Stimulated activated CD8-positive, alpha-beta memory T cell treated with anti-CD3 and anti-CD28 coated beads, Interleukin-12 subunit alpha, Interleukin-12 subunit beta, amount 100 ng/mL, for 4 hours (primary cell): Measurements from ENCODE around the gene VPS35L.

Source experiments
- DNase-seq: peaks from one replicate; pipeline ENCODE4 v3.0.0-alpha.2; 2020; ENCODE audit warnings: low read depth

Gene VPS35L

DNA sequence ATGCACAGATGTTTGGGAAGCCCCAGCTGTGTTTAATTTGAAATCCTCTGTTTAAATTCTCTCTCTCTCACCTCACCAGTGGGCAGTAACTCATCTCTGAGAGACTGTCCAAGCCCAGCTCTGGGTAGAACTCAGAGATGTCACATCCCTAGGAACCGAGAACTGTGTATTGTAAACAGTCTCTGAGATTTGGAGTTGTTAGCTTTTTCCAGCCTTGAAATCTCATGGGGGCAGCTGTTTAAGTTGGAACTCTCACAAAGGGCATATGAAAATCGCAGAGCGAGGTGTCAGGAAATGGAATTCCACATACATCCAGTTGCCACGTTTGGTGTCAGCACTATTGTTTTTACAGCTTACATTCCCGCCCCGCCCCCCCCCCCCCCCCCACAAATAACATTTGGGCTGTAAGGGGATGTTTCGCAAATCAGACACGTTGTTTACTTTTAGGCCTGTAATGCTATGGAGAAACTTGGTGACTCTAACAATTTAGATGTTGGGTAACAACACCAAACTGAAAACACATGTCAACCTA is 34.3 kb downstream of the VPS35L start:
- no peak for DNase-seq

DNA sequence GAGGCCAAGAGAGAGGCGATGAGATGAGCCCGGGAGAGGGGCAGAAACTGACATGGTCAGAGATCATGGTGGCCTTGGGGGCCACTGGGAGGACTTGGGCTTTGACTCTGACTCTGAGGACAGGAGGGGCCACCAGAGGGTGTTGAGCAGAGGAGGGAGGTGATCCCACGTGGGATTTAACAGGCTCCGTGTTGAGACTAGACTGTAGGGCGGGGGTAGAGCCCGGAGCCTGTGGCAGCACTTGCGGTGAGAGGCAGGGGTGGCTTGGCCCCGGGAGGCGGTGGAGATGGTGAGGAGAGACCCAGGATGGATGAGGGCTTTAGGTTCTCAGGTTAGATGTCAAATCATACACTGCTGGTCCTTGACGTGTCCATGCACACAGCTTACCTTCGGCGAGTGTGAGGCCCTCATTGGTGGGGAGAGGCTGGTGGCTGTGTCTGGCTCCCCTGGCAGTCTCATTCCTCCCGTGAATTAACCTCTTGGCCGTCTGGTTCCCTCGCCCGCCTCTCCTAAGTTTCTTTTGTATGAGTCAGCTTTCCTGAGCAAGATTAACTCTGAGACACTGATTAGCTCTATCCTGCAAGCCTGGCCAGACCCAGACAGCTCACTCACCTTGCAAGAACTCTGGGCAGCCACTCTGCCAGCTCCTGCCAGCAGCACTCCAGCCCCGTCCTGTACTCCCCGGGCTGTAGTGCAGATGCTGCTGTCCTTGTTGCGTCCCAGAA is 39.7 kb downstream of the VPS35L start:
- no peak for DNase-seq

DNA sequence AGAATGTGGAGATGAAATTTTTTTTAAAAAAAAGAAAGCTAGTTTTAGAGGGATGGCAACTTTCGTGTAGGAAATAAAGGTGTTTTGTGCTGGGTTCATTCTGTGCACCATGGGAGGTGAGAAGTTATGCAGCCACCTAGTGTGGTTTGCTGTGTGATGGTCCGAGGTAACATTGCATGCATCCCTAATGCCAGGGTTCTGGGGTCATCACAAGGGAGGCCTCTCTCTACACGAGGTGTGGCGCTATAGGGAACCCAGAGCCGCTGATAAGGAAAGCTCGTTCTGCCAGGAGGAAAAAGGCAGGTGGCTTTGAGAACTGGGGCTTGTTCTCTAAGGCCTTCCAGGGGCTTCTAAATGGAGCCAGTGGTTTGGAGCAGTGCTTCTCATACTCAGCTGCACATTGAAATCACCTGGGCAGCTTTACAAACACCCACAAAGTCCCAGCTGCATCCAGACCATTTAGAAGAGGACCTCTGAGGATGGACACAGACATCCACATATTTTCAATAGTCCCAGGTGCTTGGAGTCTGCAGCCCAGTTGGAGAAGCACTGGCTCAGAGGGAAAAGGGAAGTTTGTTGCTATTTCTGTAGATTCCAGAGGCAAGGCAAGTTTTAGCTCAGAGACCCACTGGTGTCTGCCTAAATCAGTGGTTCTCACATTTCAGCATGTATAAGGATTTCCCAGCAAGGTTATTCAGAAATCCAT is 43.5 kb downstream of the VPS35L start:
- no peak for DNase-seq

GRCh38 chr16:19599968-19600716 is 44.6 kb downstream of the VPS35L start:
- DNase-seq, result no peak

DNA sequence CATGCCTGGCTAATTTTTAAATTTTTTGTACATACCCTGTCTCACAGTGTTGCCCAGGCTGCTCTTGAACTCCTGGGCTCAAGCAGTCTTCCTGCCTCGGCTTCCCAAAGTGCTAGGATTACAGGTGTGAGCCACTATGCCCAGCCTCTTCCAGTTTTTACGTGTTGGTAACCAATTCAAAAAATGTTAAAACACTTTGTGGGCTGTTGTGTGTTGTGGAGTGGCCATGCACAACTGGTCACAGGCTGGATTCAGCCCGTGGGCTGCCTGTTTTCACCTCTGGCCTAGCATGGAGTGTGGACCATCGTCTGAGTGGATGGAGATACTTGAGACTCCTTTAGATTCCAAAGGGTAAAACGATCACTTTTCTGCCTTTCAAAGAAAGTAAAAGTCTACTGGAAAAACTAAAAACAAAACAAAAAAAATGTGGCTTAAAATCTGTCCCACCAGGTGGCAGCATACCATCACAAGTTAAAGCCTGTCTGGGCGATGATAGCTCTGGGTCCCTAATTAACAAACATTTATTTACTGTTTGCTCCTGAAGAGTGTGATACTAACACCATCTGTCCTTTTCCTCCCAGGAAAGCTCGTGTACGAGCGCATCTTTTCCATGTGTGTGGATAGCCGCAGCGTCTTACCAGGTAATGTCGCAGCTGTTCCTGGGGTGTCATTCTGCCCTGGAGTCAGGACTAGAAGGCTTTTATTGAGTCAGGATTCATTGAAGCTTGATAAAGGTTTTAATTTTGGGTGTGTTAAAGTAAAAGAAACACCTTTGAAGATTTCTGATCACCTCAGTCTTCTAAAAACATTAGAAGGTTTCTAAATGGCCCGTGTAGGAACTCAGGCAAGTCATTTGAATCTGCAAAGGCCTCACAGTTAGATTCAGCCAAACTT is 45.8 kb downstream of the VPS35L start:
- no peak for DNase-seq

DNA sequence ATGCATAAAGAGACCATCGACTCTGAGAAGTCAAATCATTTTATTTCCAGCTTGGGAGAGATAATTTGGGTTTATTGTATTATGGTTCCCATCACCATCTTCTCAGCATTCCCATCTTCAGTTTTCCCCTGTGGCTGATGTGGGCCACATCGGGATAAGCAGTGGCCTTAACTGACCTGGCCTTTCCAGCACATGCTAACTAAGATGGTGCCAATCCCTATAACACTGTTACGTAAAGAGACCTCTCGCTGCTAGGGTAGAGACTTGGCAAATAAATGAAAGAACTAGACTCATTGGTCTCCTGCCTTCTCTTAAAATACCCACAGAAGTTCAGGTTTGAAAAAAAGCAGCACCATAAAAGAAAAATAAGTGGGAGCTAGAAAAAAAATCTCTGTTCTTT is 49.4 kb downstream of the VPS35L start:
- no peak for DNase-seq

DNA sequence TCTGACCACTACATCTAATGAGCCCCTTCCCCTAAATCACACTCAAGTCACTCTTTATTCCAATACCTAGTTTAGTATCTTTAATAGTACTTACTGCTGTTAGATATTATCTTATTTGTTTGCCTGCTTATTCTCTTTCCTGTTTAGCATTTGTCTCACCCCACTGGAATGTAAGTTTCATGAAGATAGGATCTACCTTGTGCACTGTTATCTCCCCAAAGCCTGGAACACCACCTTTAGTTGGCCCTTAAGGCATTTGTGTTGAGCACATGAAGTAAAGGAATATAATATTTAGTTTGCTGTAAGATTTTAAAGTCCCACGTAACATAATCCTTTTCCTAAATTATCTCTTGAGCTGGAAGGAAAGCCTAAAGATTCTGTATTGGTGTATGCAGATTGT is 50.2 kb downstream of the VPS35L start:
- no peak for DNase-seq

DNA sequence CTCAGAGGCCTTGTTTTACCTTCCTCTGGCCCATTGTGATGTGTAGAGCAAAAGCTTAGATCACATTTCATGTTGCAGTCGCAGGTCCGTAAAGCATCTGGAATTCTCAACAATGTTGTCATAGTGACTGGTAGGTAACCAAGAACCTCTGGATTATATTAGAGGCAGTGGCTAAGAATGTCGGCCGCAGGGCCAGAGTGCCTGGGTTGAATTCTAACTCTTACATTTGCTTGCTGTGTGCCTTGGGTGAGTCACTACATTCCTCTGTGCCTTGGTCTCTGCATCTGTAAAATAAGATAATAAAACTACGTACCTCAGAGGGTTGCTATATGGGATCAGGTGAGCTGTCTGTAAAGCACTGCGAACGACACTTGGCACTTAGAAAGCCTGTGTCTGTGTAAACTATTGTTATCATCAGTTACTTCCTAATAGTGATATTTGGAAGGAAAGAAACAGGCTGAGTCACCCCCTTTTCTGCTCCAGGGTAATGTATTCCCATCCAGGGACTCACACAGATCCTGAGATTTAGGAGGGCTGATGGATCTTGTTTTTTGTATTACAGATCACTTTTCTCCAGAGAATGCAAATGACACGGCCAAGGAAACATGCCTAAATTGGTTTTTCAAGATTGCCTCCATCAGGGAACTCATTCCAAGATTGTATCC is 52.2 kb downstream of the VPS35L start:
- no peak for DNase-seq

DNA sequence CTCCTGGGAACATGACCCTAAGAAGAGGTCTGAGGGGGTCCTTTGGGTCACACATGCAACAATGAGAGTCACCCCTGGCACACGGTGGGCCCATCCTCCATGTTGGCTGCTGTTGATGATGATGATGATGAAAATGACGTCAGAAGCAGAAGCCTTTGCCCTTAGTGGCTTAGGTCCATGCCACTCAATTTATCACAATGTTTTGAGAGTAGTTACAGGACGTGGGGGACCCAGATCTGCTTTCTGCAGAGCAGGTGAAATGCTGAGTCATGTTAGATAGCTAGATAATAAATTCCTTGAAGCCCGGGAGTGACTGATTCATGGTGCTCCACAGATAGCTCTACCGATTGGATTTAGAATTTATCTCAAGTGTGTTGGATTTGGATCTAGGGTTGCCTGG is 53.9 kb downstream of the VPS35L start:
- DNase-seq, result no peak

DNA sequence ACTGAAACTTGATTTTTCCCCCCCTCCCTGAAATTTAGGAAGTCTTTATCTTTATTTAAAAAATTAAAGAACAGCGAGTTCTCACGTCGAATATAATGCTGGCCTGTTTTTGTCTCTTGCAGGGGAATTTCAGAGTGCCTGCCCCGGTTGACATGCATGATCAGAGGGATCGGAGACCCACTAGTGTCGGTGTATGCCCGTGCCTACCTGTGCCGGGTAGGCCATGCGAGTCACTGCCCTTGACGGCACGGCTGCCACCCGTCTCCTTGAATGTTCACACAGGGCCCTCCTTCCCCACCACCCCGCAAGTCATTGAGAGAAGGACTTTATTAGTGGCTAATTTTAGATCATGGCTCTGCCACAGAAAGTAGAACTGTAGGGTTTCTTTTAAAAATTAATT is 54.7 kb downstream of the VPS35L start:
- DNase-seq, result no peak

GRCh38 chr16:19613834-19614233 is 58.3 kb downstream of the VPS35L start:
- no peak for DNase-seq

DNA sequence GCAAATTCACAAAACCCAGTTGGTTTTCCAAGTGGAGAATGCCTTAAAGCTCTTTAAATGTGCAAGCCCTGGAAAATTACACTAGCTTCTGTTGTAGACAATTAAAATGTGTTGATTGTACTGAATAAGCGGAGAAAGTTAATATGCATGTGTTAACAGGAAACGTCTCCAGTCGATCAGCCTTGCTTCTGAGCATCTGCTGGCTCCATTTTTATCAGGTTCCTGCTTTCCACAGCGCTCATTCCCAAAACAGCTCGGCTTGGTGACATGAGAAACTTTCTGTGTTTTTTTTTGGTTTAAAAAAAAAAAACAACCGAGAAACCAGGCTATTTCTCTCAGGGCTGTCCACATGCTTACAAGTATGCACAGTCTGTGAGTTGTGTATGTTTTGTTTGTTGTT is 60.7 kb downstream of the VPS35L start:
- no peak for DNase-seq

DNA sequence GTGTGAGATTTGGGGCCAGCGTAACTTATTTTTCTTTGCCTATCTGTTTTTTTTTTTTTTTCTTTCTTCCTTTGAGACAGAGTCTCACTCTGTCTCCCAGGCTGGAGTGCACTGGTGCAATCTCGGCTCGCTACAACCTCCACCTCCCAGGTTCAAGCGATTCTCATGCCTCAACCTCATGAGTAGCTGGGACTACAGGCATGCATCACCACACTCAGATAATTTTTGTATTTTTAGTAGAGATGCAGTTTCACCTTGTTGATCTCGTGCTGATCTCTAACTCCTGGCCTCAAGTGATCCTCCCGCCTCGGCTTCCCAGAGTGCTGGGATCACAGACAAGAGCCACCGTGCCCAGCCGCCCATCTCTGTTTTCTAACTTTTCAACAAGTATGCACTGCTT is 63.4 kb downstream of the VPS35L start:
- no peak for DNase-seq

- DNase-seq, result no peak
Measured at GRCh38 chr16:19621445-19621844, 65.9 kb downstream of the VPS35L start.

DNA sequence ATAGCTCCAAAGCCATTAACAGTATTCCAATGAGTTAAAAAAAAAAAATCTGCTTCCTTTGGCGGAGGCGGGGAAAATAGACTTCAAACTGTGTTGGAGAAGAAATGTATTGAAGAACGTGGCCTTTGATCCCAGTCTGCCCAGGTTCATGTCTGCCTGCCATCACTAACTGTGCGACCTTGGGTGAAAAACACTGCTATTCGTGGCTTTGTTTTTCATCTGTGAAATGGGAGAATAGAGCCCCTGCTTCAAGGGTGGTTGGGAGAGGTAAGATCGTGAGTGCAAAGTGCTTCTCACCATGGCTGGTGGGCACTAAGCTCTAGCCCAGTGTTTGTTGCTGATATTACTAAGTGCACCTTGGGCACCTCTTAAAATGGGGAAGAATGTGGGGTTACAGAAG is 69.5 kb downstream of the VPS35L start:
- DNase-seq, result no peak

DNA sequence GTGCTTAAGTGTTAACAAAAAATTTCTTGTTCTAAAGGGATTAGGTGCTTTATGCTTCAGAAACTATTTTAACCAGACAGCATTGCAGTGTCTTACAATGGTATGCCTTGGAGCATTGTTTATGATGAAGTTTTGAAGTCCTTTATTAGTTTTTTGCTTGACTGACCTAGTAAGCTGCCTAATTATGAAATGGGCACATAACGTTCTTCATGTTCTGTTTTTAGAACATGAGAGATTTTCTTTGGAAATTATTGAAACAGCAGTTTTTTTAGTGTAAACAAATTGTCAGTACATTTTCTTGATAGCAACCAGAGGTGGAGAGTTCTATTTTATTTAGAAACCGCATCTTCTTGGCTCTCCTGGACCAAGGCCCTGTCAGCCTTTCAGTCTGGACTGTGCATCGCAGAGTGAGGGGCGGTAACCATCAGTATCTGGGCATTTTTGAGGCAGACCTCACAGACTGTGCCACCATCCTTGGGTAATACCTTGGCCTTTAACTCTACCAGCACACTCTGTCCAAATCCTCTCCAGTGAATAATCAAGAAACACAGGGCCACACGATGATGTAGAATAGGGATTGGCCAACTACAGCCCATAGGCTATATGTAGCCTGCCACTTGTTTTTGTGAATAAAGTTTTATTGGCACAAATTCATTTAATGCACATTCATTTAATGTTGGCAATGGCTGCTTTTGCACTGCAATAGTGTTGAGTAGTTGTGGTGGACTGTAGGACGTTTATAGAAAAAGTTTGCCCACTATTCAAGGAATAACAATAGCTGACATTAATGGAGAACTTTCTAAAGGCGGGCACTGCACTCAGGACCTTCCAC is 81.1 kb downstream of the VPS35L start:
- no peak for DNase-seq

DNA sequence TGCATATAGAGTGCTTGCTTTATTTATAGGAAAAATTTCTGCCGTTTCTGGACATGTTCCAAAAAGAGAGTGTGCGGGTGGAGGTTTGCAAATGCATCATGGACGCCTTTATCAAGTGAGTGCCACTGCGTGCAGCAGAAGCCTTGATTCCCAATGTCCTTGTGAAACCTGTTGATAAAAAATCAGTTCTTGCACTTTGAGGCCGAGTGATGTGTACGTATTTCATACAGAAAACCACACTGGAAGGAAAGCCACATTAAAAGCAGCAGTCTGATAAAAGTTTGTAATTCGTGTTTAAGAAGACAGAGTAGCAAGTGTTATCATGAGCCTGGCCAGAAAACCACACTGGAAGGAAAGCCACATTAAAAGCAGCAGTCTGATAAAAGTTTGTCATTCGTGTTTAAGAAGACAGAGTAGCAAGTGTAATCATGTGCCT is 84.5 kb downstream of the VPS35L start:
- no peak for DNase-seq

- DNase-seq, result no peak
Measured at GRCh38 chr16:19642501-19642900, 87.0 kb downstream of the VPS35L start.

GRCh38 chr16:19644877-19645276 is 89.4 kb downstream of the VPS35L start:
- DNase-seq, result no peak

DNA sequence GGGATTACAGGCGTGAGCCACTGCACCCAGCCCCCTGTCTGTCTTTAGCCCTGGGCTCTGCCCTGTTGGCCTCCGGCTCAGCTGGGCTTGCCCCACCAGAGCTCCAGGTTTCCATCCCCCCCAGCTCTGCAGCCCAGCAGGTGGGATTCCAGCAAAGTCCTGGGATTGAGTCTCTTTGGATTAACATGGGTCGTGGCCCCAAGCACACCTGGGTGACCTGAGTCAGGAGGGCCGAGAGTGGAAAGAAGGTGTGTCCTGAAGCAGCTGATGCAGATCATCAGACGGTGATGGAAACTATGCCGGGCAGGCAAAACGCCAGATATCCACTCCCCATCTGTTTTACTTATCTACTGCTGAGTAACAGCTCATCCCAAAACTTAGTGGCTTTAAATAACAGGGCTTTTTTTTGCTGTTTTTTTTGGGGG is 90.1 kb downstream of the VPS35L start:
- DNase-seq, result no peak
